GM21717 (cell line): ENCODE results near the gene PSMB4.
"Not testable (repeated sequence)": the region's sequence is repeated elsewhere in the genome, so short reads cannot be mapped to it uniquely, and the experiment has no call there.

Source experiments
- ATAC-seq: cut with Tn5 transposase; IDR thresholded peaks from one replicate; pipeline ENCODE4 v1.9.1; 2021; ENCODE audit warnings: mild to moderate bottlenecking, moderate library complexity; ENCODE audit not compliant: unreplicated experiment

PSMB4 gene

DNA sequence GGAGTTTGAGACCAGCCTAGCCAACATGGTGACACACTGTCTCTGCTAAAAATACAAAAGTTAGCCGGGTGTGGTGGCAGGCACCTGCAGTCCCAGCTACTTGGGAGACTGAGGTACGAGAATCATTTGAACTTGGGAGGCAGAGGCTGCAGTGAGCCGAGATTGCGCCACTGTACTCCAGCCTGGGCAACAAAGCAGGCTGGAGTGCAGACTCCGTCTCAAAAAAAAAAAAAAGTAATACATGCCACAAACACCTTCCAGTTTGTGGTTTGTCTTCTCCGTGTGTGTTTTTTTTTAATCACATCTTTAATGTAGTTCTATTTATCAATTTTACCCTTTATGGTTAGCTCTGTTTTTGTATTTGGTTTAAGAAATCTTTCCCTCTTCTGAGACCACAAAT is 37.6 kb downstream of the PSMB4 start:
- ATAC-seq, result no peak

- ATAC-seq, result not testable (repeated sequence)
Observed at GRCh38 chr1:151437396-151437795, 38.0 kb downstream of the PSMB4 start.

DNA sequence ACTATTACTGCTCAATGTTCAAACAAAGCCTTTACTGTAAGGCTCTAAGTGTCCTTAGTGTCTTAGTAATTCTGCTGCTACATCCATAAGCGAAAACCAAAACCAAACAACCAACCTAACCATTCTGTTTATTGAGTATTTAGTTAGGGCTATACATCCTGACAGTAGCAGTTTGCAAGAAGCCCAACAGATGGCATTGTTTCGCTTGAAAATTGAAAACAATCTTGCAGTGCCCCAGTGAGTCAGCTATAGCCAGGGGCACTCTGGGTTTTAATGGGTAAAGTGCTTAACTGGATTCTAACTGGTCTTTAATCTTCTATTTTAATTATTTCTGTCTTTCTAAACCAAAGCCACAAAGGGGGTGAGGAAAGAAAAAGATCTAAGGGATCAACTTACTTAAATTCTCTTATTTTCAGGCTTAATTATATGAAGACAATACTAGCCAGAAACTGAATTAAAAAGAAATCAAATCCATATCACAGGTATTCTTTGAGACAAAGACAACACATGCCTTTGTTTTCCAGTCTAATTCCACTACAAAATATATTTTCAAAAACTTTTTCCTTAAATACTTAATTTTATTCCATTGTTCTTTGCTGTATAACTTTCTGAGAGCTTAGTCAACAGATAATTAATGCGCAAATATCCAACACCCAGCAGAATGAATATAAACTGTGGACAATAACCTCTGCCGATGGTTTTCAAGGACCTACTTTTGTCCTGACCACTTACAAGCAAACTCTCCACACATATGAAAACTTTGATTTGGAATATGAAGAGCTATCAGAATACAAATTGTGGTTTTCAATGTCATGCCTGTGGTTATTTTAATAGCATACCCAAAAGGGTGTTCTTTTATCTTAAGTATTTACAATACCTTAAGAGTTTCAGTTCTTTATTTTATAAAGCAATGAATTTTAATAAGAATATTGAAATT is 44.7 kb downstream of the PSMB4 start:
- ATAC-seq, result no peak

DNA sequence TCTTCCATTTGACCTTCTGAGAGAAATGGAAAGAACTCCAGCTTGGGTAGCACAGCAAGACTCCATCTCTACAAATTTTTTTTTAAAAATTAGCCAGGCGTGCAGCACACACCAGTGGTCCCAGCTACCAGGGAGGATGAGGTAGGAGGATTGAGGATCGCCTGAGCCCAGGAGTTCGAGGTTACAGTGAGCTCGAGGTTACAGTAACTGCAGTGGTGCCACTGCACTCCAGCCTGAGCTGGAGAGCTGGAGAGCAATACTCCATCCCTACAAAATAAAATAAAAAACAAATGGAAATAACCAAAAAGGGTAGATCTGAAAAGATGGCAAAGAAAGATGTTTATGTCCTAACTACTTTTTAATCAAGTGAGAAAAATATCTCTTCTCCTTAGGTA is 45.4 kb downstream of the PSMB4 start:
- no peak for ATAC-seq

DNA sequence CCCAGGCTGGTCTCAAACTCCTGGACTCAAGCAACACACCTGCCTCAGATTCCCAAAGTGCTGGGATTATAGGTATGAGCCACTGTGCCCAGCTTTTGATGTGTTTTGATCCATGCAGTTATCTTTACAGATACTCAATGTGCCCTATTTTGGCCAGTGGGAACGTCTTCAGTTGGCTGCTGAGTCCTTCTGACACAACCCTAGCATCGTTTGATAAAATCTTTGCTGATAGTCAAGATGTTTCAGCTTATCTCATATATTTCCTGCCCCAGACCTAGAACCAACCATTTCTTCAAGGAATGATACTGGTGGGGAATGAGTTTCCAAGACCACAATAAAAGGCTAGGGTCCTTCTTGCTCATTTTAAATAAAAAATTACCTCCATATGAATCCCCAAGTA is 48.3 kb downstream of the PSMB4 start:
- no peak for ATAC-seq
